Measurements from ENCODE around the gene EPO. TPM values are rescaled to one million over a fixed set of nuclear protein-coding genes. Genes with fewer than 3 reads are reported as not detected.

Gene EPO
- total RNA-seq, 1 experiment from 2014 or later = 0.44 TPM

- H3K4me3 ChIP-seq = no peak overlapping the region
- peaks cover 2% of the 10 kb centered on the region; the same call in 1 of the 2 replicates for H3K4me1 ChIP-seq (replicated peaks; ENCODE audit: insufficient read depth)
- no peak for TF ChIP-seq EZH2 (IDR thresholded peaks at IDR 0.05; ENCODE audit: low read depth)
- TF ChIP-seq, protein P1, sequence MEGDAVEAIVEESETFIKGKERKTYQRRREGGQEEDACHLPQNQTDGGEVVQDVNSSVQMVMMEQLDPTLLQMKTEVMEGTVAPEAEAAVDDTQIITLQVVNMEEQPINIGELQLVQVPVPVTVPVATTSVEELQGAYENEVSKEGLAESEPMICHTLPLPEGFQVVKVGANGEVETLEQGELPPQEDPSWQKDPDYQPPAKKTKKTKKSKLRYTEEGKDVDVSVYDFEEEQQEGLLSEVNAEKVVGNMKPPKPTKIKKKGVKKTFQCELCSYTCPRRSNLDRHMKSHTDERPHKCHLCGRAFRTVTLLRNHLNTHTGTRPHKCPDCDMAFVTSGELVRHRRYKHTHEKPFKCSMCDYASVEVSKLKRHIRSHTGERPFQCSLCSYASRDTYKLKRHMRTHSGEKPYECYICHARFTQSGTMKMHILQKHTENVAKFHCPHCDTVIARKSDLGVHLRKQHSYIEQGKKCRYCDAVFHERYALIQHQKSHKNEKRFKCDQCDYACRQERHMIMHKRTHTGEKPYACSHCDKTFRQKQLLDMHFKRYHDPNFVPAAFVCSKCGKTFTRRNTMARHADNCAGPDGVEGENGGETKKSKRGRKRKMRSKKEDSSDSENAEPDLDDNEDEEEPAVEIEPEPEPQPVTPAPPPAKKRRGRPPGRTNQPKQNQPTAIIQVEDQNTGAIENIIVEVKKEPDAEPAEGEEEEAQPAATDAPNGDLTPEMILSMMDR (conservative IDR thresholded peaks at IDR 0.05) = no peak
- ChIA-PET CTCF (interaction anchor here (0.6 kb wide), 1 partner anchor 65 kb away, joined by 4 read pairs; no protein-coding TSS in a partner anchor), POLR2A (ENCODE audit: unreplicated experiment) (no interaction called here)
- H3K79me2 ChIP-seq (ENCODE audit: low read depth) = no peaks in the 10 kb centered on the region
- no peaks in the 10 kb centered on the region for H4K20me1 ChIP-seq (ENCODE audit: insufficient read depth)
- H3K36me3 ChIP-seq (ENCODE audit: low read depth) = no peaks in the 10 kb centered on the region
- no peaks in the 10 kb centered on the region for H3K9me3 ChIP-seq (ENCODE audit: insufficient read depth, low read depth)
- H3K4me2 ChIP-seq = no peak overlapping the region
- no peaks in the 10 kb centered on the region for H3K9me2 ChIP-seq (ENCODE audit: insufficient read depth)
- BruUV-seq (replicated peaks) = no TSS peak
- no peak for DNase-seq
- H2AFZ ChIP-seq = no peak overlapping the region
- H3K27me3 ChIP-seq (ENCODE audit: insufficient read depth, low read depth) = peaks cover 9% of the 10 kb centered on the region; the same call in 1 of the 2 replicates
- intact Hi-C loops (cut with micrococcal nuclease; ENCODE audit: unreplicated experiment) = no loop called here
- no peaks in the 10 kb centered on the region; the same call in 1 of the 2 replicates for H3F3A ChIP-seq (ENCODE audit: insufficient read depth, low read depth)
- no peak overlapping the region for H3K27ac ChIP-seq
Measured at GRCh38 chr7:100731937-100732636, 11.8 kb downstream of the EPO start.

GRCh38 chr7:100735730-100736129, 15.5 kb downstream of the EPO start:
- no peak for TF ChIP-seq EZH2 (IDR thresholded peaks at IDR 0.05; ENCODE audit: low read depth)
- TF ChIP-seq, protein P1 (conservative IDR thresholded peaks at IDR 0.05) = no peak
- no TSS peak for BruUV-seq (replicated peaks)
- Histone ChIP-seq H4K20me1 (ENCODE audit: insufficient read depth) (no peaks in the 10 kb centered on the region), H3K4me1 (replicated peaks; ENCODE audit: insufficient read depth) (no peaks in the 10 kb centered on the region), H3K9me2 (ENCODE audit: insufficient read depth) (no peaks in the 10 kb centered on the region), H3K36me3 (ENCODE audit: low read depth) (no peaks in the 10 kb centered on the region), H3K79me2 (ENCODE audit: low read depth) (no peaks in the 10 kb centered on the region), H3K4me2 (no peak overlapping the region), H3K9me3 (ENCODE audit: insufficient read depth, low read depth) (no peaks in the 10 kb centered on the region), H3K27me3 (ENCODE audit: insufficient read depth, low read depth) (peaks cover 17% of the 10 kb centered on the region), H3F3A (ENCODE audit: insufficient read depth, low read depth) (no peaks in the 10 kb centered on the region), H2AFZ (no peak overlapping the region), H3K4me3 (no peak overlapping the region), H3K27ac (no peak overlapping the region)
- CTCF ChIA-PET = interaction anchor here (0.6 to 0.7 kb wide), 3 partner anchors 10 to 456 kb away, joined by 3 to 4 read pairs (median 3); partner anchors contain the start of gene SLC12A9
- POLR2A ChIA-PET (ENCODE audit: unreplicated experiment) = no interaction called here
- intact Hi-C loops (cut with micrococcal nuclease; ENCODE audit: unreplicated experiment) = no loop called here
- no peak for DNase-seq

GRCh38 chr7:100736671-100737070, 16.4 kb downstream of the EPO start:
- Histone ChIP-seq H3K27me3 (ENCODE audit: insufficient read depth, low read depth) (peaks cover 17% of the 10 kb centered on the region), H3K27ac (no peak overlapping the region), H3K4me2 (no peak overlapping the region), H3K9me2 (ENCODE audit: insufficient read depth) (no peaks in the 10 kb centered on the region), H3F3A (ENCODE audit: insufficient read depth, low read depth) (no peaks in the 10 kb centered on the region), H3K36me3 (ENCODE audit: low read depth) (no peaks in the 10 kb centered on the region), H3K4me3 (no peak overlapping the region), H3K4me1 (replicated peaks; ENCODE audit: insufficient read depth) (no peaks in the 10 kb centered on the region), H2AFZ (no peak overlapping the region), H4K20me1 (ENCODE audit: insufficient read depth) (no peaks in the 10 kb centered on the region), H3K79me2 (ENCODE audit: low read depth) (no peaks in the 10 kb centered on the region), H3K9me3 (ENCODE audit: insufficient read depth, low read depth) (no peaks in the 10 kb centered on the region)
- ChIA-PET CTCF (no interaction called here), POLR2A (ENCODE audit: unreplicated experiment) (no interaction called here)
- TF ChIP-seq EZH2 (IDR thresholded peaks at IDR 0.05; ENCODE audit: low read depth) = no peak
- TF ChIP-seq, protein P1 (conservative IDR thresholded peaks at IDR 0.05) = no peak
- no peak for DNase-seq
- intact Hi-C loops (cut with micrococcal nuclease; ENCODE audit: unreplicated experiment) = no loop called here
- no TSS peak for BruUV-seq (replicated peaks)
